Stimulated activated CD4-positive, alpha-beta T cell treated with anti-CD3 and anti-CD28 coated beads, Interleukin-2, amount 100 ng/mL, for 48 hours (primary cell): ENCODE data around the gene LOXHD1.

Experiments used
- DNase-seq, 2 donors: peaks; one replicate each; pipeline ENCODE4 v3.0.0-alpha.2; 2020

The LOXHD1 gene

GRCh38 chr18:46538376-46538775, 118.6 kb downstream of the LOXHD1 start:
- DNase-seq: no peak

GRCh38 chr18:46536215-46536874, 120.7 kb downstream of the LOXHD1 start:
- no peak for DNase-seq

- no peak for DNase-seq
Measured at GRCh38 chr18:46531482-46531881, 125.5 kb downstream of the LOXHD1 start.

- DNase-seq: no peak
Measured at GRCh38 chr18:46528037-46528436, 129.0 kb downstream of the LOXHD1 start.

GRCh38 chr18:46519870-46520269, 137.2 kb downstream of the LOXHD1 start:
- no peak for DNase-seq

- DNase-seq: no peak
Measured at GRCh38 chr18:46518438-46518837, 138.6 kb downstream of the LOXHD1 start.

GRCh38 chr18:46516555-46516954, 140.5 kb downstream of the LOXHD1 start:
- no peak for DNase-seq

GRCh38 chr18:46510386-46510785, 146.6 kb downstream of the LOXHD1 start:
- no peak for DNase-seq

- DNase-seq: no peak
Measured at GRCh38 chr18:46509530-46509929, 147.5 kb downstream of the LOXHD1 start.

- DNase-seq: no peak
Measured at GRCh38 chr18:46506974-46507586, 149.9 kb downstream of the LOXHD1 start.

- DNase-seq: no peak
Measured at GRCh38 chr18:46502444-46502843, 154.6 kb downstream of the LOXHD1 start.

GRCh38 chr18:46497129-46497528, 159.9 kb downstream of the LOXHD1 start:
- DNase-seq: peak; percentile 23 to 32

- no peak for DNase-seq
Measured at GRCh38 chr18:46488471-46489213, 168.4 kb downstream of the LOXHD1 start.

- DNase-seq: no peak
Measured at GRCh38 chr18:46485675-46486194, 171.3 kb downstream of the LOXHD1 start.

GRCh38 chr18:46484971-46485370, 172.0 kb downstream of the LOXHD1 start:
- no peak for DNase-seq

- DNase-seq: no peak
Measured at GRCh38 chr18:46482831-46483230, 174.2 kb downstream of the LOXHD1 start.

GRCh38 chr18:46481847-46482245, 175.2 kb downstream of the LOXHD1 start:
- no peak for DNase-seq

GRCh38 chr18:46481048-46481846, 175.8 kb downstream of the LOXHD1 start:
- DNase-seq: peak; percentile 47 to 55

- no peak for DNase-seq
Measured at GRCh38 chr18:46480226-46480625, 176.8 kb downstream of the LOXHD1 start.

GRCh38 chr18:46478796-46479195, 178.2 kb downstream of the LOXHD1 start:
- DNase-seq: no peak

GRCh38 chr18:46477425-46478011, 179.5 kb downstream of the LOXHD1 start:
- no peak for DNase-seq

GRCh38 chr18:46475390-46475752, 181.6 kb downstream of the LOXHD1 start:
- no peak for DNase-seq
